GM18508 (cell line): Measurements from ENCODE around the gene ATRX.
"Not testable (repeated sequence)": the region's sequence is repeated elsewhere in the genome, so short reads cannot be mapped to it uniquely, and the experiment has no call there.

ENCODE experiments used
- ATAC-seq: cut with Tn5 transposase; IDR thresholded peaks from one replicate; pipeline ENCODE4 v1.9.1; 2021; ENCODE audit warnings: moderate number of reproducible peaks; ENCODE audit not compliant: insufficient read depth, unreplicated experiment

ATRX gene

GRCh38 chrX:77733342-77733741 lies 52.7 kb downstream of the ATRX start:
- no peak for ATAC-seq

DNA sequence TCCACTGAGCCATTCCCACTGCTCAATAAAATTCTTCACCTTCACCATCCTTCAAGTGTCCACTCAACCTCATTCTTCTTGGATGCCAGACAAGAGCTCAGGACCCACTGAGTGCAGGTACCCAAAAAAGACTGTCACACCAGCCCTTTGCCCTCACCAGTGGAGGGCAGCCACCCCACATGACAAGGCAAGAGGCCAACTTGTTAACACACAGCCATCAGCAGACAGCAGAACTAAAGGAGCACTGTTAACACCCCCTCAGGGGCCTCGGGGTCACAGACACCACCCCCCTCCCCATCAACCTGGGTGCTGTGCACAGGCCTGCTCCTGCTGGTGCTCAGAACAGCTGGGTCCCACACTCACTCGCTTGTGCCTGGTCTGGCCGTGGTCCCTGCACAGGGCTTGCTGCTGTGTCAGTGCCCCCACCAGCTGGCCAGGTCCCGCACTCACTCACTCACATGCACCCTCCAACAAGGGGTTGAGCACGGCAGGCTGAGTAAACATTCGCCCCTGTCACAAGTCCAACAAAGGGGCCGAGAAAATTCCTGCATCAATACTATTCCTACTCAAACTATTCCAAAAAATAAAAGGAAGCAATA lies 54.1 kb downstream of the ATRX start:
- ATAC-seq: no peak

DNA sequence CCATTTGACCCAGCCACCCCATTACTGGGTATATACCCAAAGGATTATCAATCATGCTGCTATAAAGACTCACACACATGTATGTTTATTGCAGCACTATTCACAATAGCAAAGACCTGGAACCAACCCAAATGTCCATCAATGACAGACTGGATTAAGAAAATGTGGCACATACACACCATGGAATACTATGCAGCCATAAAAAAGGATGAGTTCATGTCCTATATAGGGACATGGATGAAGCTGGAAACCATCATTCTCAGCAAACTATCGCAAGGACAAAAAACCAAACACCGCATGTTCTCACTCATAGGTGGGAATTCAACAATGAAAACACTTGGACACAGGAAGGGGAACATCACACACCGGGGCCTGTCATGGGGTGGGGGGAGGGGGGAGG lies 59.9 kb downstream of the ATRX start:
- ATAC-seq: not testable (repeated sequence)

DNA sequence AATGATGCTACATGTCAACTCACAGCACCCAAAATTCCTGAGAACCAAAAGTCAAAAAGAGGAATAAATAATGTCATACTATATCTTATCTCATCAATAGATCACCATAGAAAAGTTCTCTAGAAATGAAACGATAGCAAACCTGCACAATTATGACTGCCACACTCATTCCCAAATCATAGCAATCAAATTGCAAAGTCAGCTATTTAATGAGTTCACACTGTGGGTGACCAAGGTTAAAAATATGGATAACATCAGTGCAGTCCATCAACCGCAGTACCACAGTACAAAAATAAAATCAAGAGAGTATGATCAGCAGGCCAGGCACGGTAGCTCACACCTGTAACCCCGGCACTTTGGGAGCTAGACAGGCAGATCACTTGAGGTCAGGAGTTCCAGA lies 62.3 kb downstream of the ATRX start:
- no peak for ATAC-seq

GRCh38 chrX:77719388-77719787 lies 66.6 kb downstream of the ATRX start:
- no peak for ATAC-seq

DNA sequence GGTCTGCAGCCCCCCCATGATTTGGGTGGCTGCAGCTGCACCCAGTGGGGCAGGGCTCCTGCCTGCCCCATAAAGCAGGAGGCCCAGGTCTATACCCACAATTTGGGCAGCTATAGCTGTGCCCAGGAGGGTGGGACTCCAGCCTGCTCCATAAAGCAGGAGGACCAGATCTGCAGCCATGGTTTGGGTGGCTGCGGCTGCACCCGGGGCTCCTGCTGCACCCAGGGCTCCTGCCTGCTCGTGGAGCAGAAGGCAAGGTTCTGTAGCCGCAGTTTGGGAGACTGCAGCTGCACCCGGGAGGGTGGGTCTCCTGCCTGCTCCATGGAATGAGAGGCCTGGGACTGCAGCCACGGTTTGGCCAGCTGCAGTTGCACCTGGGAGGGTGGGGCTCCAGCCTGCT lies 81.1 kb downstream of the ATRX start:
- no peak for ATAC-seq

- no peak for ATAC-seq
Observed at GRCh38 chrX:77698242-77698641, 87.8 kb downstream of the ATRX start.

GRCh38 chrX:77694491-77694890 lies 91.5 kb downstream of the ATRX start:
- no peak for ATAC-seq

- ATAC-seq: no peak
Observed at GRCh38 chrX:77693594-77693993, 92.4 kb downstream of the ATRX start.

DNA sequence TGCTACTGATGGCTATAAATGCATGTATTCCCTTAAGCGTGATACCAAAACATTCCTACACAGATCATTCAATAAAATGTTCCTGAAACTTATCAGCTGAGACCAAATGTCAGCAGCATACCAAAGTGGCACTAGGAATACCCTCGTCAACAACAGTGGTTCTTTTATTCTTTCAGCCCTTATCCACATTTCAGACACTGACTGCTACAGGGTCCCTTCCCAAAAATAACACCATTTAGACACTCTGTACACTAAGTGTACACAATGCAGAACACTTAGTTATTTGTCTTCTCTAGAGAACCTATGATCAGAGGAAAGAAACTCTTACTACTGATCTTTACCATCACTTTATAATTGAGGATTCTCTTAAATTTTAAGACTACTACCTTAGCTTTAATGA lies 94.1 kb downstream of the ATRX start:
- no peak for ATAC-seq

DNA sequence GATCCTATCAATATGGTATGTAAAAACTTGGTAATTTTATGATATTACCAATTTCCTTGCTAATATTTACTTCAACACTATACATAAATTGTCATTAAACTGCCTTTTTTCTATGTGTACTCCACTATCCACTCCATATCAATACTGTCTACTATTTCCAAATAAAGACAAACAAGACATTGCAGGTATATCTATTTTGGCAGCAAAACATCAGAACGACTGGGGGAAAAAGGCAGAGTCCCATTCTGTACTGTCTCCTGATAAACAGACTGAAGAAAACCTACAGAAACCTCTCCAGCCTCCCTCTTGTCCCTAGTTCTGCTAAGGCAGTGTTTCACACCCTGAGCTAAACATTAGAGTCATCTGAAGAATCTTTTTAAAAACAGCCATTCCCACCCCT lies 96.6 kb downstream of the ATRX start:
- no peak for ATAC-seq

- not testable (repeated sequence) for ATAC-seq
Observed at GRCh38 chrX:77685683-77686082, 100.3 kb downstream of the ATRX start.

DNA sequence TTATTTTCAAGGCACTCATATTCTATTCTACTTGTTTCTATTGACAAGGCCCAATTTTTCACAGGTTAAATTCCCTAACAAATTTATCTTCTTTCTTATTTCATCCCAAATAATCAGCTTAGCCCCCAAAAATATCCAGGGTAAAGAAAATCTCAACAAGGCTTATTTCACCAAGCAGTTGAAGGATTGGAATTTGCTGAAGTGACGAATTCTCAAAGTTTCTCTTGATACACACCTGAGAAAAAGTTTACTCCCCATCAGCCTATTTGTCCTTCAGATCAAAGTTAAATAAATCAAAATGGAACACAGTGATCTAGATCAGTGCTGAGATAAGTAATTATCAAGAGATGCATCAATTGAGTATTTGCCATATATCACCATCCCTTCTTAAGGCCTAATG lies 106.9 kb downstream of the ATRX start:
- no peak for ATAC-seq

GRCh38 chrX:77675986-77676385 lies 110.0 kb downstream of the ATRX start:
- no peak for ATAC-seq

GRCh38 chrX:77668391-77669237 lies 117.4 kb downstream of the ATRX start:
- no peak for ATAC-seq

DNA sequence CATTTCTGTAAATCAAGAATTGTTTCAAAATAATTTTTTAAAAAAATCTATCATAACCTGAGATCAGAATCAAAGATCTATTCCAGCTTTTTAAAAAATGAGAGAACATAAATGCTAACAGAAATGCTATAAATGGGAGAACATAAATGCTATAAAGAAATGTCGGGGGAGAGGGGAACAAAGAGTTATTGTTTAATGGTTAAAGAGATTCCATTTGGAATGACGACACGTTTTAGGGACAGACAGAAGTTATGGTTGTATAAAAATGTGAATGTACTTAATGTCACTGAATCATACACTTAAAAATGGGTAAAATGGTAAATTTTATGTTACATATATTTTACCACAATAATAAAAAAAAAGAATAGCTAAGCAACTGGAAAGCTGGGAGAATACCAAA lies 127.1 kb downstream of the ATRX start:
- no peak for ATAC-seq

DNA sequence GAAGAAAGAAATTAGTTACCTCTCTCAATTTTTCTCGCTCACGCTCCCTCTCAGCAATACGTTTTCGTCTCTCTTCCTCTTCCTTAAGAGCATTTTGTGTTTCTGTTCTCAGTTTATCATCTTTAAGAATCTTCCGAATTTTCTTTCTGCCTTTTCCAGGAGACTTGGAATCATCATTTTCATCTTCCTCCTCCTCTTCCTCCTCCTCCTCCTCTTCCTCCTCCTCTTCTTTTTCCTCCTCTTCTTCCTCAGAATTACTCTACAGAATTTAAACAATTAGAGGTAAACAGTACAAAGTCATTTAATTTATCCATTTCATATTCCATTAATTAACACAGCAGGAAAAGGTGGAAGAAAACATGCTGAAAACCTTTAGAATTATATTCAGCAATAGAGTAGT lies 133.9 kb downstream of the ATRX start:
- ATAC-seq: no peak

GRCh38 chrX:77640702-77641101 lies 145.3 kb downstream of the ATRX start:
- ATAC-seq: no peak

GRCh38 chrX:77639820-77640219 lies 146.2 kb downstream of the ATRX start:
- ATAC-seq: no peak

GRCh38 chrX:77638397-77638796 lies 147.6 kb downstream of the ATRX start:
- ATAC-seq: no peak

- ATAC-seq: no peak
Observed at GRCh38 chrX:77635373-77635772, 150.6 kb downstream of the ATRX start.
